Brain pericyte (primary cell): ENCODE results near the gene APH1B.
"Not testable (repeated sequence)": the region's sequence is repeated elsewhere in the genome, so short reads cannot be mapped to it uniquely, and the experiment has no call there.

Source experiments
- DNase-seq: peaks from one replicate; pipeline ENCODE4 v3.0.0-alpha.2; 2012; ENCODE audit warnings: low read depth, low spot score

The APH1B gene

GRCh38 chr15:63277038-63277892, at the start of gene APH1B:
APH1B (plus strand) TSS chr15:63277605; CDS start chr15:63277624, 19 bp downstream.
- DNase-seq: no peak

GRCh38 chr15:63227689-63228088, 49.7 kb upstream of the APH1B start:
- no peak for DNase-seq

GRCh38 chr15:63231206-63231605, 46.2 kb upstream of the APH1B start:
- DNase-seq: no peak

- no peak for DNase-seq
Observed at GRCh38 chr15:63231706-63232105, 45.7 kb upstream of the APH1B start.

- no peak for DNase-seq
Observed at GRCh38 chr15:63232405-63232804, 45.0 kb upstream of the APH1B start.

- DNase-seq: no peak
Observed at GRCh38 chr15:63232943-63233342, 44.5 kb upstream of the APH1B start.

GRCh38 chr15:63233667-63234423, 43.6 kb upstream of the APH1B start:
- DNase-seq: no peak

- no peak for DNase-seq
Observed at GRCh38 chr15:63234451-63234870, 42.9 kb upstream of the APH1B start.

- DNase-seq: peak; percentile 67
Observed at GRCh38 chr15:63236272-63236671, 41.1 kb upstream of the APH1B start.

- DNase-seq: not testable (repeated sequence)
Observed at GRCh38 chr15:63237086-63237485, 40.3 kb upstream of the APH1B start.

GRCh38 chr15:63238171-63238570, 39.2 kb upstream of the APH1B start:
- DNase-seq: no peak

GRCh38 chr15:63238796-63239195, 38.6 kb upstream of the APH1B start:
- no peak for DNase-seq

GRCh38 chr15:63240109-63240508, 37.3 kb upstream of the APH1B start:
- DNase-seq: no peak

- DNase-seq: no peak
Observed at GRCh38 chr15:63241316-63241715, 36.1 kb upstream of the APH1B start.

GRCh38 chr15:63243101-63243500, 34.3 kb upstream of the APH1B start:
- DNase-seq: no peak

GRCh38 chr15:63243776-63244175, 33.6 kb upstream of the APH1B start:
- no peak for DNase-seq

GRCh38 chr15:63244399-63244798, 33.0 kb upstream of the APH1B start:
- no peak for DNase-seq

GRCh38 chr15:63244976-63245645, 32.3 kb upstream of the APH1B start:
- no peak for DNase-seq

GRCh38 chr15:63246691-63247469, 30.5 kb upstream of the APH1B start:
- DNase-seq: no peak

- DNase-seq: no peak
Observed at GRCh38 chr15:63250312-63250965, 27.0 kb upstream of the APH1B start.

GRCh38 chr15:63251701-63252100, 25.7 kb upstream of the APH1B start:
- no peak for DNase-seq
